Transverse colon (tissue), 4 donors: ENCODE measurements around the gene FGD5. TPM values are rescaled to one million over a fixed set of nuclear protein-coding genes. Genes with fewer than 3 reads are reported as not detected.
A peak's percentile ranks its signal among the peaks of the same experiment; 100 is the strongest.

Experiments used
- DNase-seq: peaks from one replicate; pipeline ENCODE4 v3.0.0-alpha.2; 2019
- H3K27ac ChIP-seq, 4 donors: fragments of 200-600 bp; sonication (generic); 2 replicates each; pipeline ENCODE4 v1.5.1; 2016 to 2018; ENCODE audit warnings: inconsistent platforms in 4 of 4
- H3K27me3 ChIP-seq: fragments of 200-600 bp; sonication (generic); 2 replicates; pipeline ENCODE4 v1.5.1; 2017; ENCODE audit warnings: inconsistent platforms
- H3K36me3 ChIP-seq, 4 donors: fragments of 200-600 bp; sonication (generic); 2 replicates each; pipeline ENCODE4 v1.5.1; 2017 to 2019; ENCODE audit warnings: inconsistent platforms in 4 of 4
- H3K4me1 ChIP-seq, 4 donors: fragments of 200-600 bp; sonication (generic); 2 replicates each; pipeline ENCODE4 v1.5.1; 2017 to 2020; ENCODE audit warnings: inconsistent platforms in 4 of 4
- H3K4me3 ChIP-seq, 4 donors: fragments of 200-600 bp; sonication (generic); 1 replicate in 1 of 4; 2 replicates in 3 of 4; pipeline versions ENCODE4 v1.5.1 to v1.6.1; 2017 to 2019; ENCODE audit warnings: inconsistent platforms in 4 of 4
- H3K9me3 ChIP-seq, 2 donors: fragments of 200-600 bp; sonication (generic); 2 replicates each; pipeline ENCODE4 v1.5.1; 2017 to 2019; ENCODE audit warnings: inconsistent platforms in 2 of 2
- EP300 ChIP-seq: sonication (generic); formaldehyde crosslinking; IDR thresholded peaks from one replicate; pipeline ENCODE4 v1.6.1; 2017; ENCODE audit warnings: antibody characterized with exemption, low read depth
- POLR2A ChIP-seq: fragments of 450-650 bp; IDR thresholded peaks from one replicate; pipeline ENCODE4 v1.6.1; 2016; ENCODE audit warnings: antibody characterized with exemption, mild to moderate bottlenecking, moderate library complexity
- POLR2AphosphoS5 ChIP-seq, 3 donors: sonication (generic); formaldehyde crosslinking; IDR thresholded peaks; one replicate each; pipeline ENCODE4 v1.6.1; 2016; ENCODE audit warnings: antibody characterized with exemption in 3 of 3
- WGBS, 2 donors: methylation state at CpG; one replicate each; pipeline ENCODE4 v1.1.5; 2018; ENCODE audit warnings: low coverage in 1 of 2; 5-methylcytosine and 5-hydroxymethylcytosine counted together
- in situ Hi-C, 4 donors: fragments of 200-750 bp; cut with MboI; loops; one replicate each; pipeline versions ENCODE4 v1.15.0 to v1.15.1; 2017; ENCODE audit warnings: low sequenced_read_pairs in 3 of 4, low pct_ligation_motif_present in 1 of 4, low pct_unique_long_range_greater_than_20kb in 1 of 4
- intact Hi-C: fragments of 100-400 bp; cut with DNase I; formaldehyde crosslinking; loops from one replicate; pipeline ENCODE4 v1.15.1; 2023; ENCODE audit warnings: low total_unique reads
- total RNA-seq, 4 donors: library from RNA; depleted of rRNA; stranded (reverse); fragments of >200 nt; gene quantifications; one replicate each; pipeline ENCODE4 v1.1.0, GENCODE V29; 2016
- TF ChIP-seq, protein P1 (sequence below), 5 experiments: fragments of 200-600 bp in 3 of 5; fragments of 450-650 bp in 2 of 5; sonication (generic) in 3 of 5; IDR thresholded peaks; 1 replicate in 2 of 5; 2 replicates in 3 of 5; pipeline ENCODE4 v1.5.1; 2016 to 2017; ENCODE audit warnings: antibody characterized with exemption in 5 of 5, inconsistent platforms in 3 of 5, mild to moderate bottlenecking in 2 of 5, moderate library complexity in 1 of 5

Gene FGD5
- total RNA-seq, 4 donors from 2014 or later: 5.6 to 15.9 (median 10.2) TPM

GRCh38 chr3:14791343-14791945 is 27.3 kb upstream of the FGD5 start:
- peak; percentile 74 for DNase-seq
- H3K27ac ChIP-seq: no peak overlapping the region
- no peak overlapping the region for H3K4me3 ChIP-seq
- no peaks in the 10 kb centered on the region for H3K36me3 ChIP-seq
- H3K9me3 ChIP-seq: no peaks in the 10 kb centered on the region
- no peak for TF ChIP-seq POLR2AphosphoS5 (IDR thresholded peaks at IDR 0.05)
- TF ChIP-seq, protein P1, sequence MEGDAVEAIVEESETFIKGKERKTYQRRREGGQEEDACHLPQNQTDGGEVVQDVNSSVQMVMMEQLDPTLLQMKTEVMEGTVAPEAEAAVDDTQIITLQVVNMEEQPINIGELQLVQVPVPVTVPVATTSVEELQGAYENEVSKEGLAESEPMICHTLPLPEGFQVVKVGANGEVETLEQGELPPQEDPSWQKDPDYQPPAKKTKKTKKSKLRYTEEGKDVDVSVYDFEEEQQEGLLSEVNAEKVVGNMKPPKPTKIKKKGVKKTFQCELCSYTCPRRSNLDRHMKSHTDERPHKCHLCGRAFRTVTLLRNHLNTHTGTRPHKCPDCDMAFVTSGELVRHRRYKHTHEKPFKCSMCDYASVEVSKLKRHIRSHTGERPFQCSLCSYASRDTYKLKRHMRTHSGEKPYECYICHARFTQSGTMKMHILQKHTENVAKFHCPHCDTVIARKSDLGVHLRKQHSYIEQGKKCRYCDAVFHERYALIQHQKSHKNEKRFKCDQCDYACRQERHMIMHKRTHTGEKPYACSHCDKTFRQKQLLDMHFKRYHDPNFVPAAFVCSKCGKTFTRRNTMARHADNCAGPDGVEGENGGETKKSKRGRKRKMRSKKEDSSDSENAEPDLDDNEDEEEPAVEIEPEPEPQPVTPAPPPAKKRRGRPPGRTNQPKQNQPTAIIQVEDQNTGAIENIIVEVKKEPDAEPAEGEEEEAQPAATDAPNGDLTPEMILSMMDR (IDR thresholded peaks at IDR 0.05): peak; percentile 54 to 75 (median 68)
- no peaks in the 10 kb centered on the region for H3K27me3 ChIP-seq
- intact Hi-C loops: no loop called here
- in situ Hi-C loops: loop anchor here in 2 of 4 donors (10.0 kb wide), 2 partner anchors 123 to 133 kb away; no protein-coding TSS in a partner anchor
- WGBS, 2 donors: 34% methylated on average over 15 of the region's 15 CpGs; no CpG with 5 or more reads in 1 of the 2 donors
- H3K4me1 ChIP-seq: no peaks in the 10 kb centered on the region

DNA sequence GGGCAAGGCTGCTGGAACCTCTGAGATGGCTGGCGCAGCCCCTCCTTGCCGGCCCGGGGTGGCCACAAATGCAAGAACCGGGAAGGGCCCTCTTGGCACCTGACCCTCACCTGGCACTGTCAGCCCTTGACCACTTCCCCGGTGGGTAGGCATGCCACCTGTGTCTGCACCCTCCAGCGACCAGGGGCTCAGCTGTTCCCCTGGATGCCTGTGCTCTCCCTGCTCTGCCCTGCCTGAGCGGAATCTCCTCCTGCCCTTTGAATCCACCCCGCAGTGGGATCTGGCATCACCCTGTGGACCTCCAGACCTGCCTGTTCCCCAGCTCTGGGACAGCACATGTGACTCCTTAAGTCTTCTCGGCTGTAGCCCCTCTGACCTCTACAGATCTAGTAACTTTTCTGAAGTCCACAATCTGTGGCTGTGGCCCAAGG is 26.1 kb upstream of the FGD5 start:
- TF ChIP-seq, protein P1 (IDR thresholded peaks at IDR 0.05): no peak
- no peak for TF ChIP-seq POLR2AphosphoS5 (IDR thresholded peaks at IDR 0.05)
- no peak for TF ChIP-seq EP300
- Histone ChIP-seq H3K4me1 (no peaks in the 10 kb centered on the region), H3K27me3 (no peaks in the 10 kb centered on the region), H3K9me3 (no peaks in the 10 kb centered on the region), H3K36me3 (no peaks in the 10 kb centered on the region), H3K27ac (peak overlapping the region in 3 of 4 donors; percentile 16 to 29 (median 22)), H3K4me3 (no peak overlapping the region)
- 81% methylated on average over 5 of the region's 9 CpGs; no CpG with 5 or more reads in 1 of the 2 donors for WGBS, 2 donors
- intact Hi-C loops: no loop called here
- no peak for DNase-seq
- in situ Hi-C loops: loop anchor here in 2 of 4 donors (10.0 kb wide), 2 partner anchors 122 to 132 kb away; no protein-coding TSS in a partner anchor

DNA sequence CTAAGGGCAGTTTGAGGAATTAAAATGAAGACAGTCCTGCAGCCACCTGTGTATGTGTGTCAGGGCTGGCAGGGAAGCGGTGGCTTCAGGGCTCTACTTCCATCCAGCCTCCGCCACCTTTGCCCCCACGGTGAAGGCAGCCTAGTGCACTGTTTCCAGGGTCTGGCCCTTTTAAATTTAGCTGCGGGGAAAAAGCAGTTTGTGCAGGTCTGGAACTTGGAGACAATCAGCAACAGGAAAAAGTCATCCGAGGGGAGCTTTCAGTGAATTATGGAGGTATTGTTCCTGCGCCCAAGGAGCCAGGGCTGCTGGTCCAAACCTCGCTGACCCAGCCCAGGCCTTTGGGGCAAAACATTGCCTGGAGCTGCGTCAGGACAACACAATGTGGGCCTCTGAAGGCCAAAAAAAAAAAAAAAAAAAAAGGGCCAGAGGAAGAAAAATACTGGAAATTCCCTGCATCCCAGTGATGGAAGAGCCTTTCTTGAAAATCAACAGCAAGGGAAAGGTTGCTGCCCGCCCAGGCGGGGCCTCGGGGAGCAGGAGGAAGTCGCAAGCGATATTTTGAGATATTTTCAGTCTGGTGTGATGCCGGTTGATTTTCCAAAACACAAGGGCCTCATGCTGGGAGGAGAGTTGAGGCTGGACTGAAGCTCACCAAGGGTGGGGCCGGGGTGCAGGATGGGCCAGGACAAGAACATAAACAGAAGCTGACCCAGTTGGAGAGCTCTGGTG is 25.5 kb upstream of the FGD5 start:
- no peak for DNase-seq
- Histone ChIP-seq H3K27me3 (no peaks in the 10 kb centered on the region), H3K36me3 (no peaks in the 10 kb centered on the region), H3K4me1 (no peaks in the 10 kb centered on the region), H3K4me3 (no peak overlapping the region), H3K9me3 (no peaks in the 10 kb centered on the region), H3K27ac (peak overlapping the region; percentile 21 to 42 (median 40))
- WGBS, 2 donors: 70 to 75% methylated on average over 7 to 15 of the region's 15 CpGs
- in situ Hi-C loops: loop anchor here in 2 of 4 donors (10.0 kb wide), 2 partner anchors 122 to 132 kb away; no protein-coding TSS in a partner anchor
- intact Hi-C loops: no loop called here
- TF ChIP-seq POLR2AphosphoS5 (IDR thresholded peaks at IDR 0.05): no peak
- TF ChIP-seq EP300: no peak
- TF ChIP-seq, protein P1 (IDR thresholded peaks at IDR 0.05): no peak
- no peak for TF ChIP-seq POLR2A

GRCh38 chr3:14793858-14794234 is 24.9 kb upstream of the FGD5 start:
- H3K27ac ChIP-seq: peak overlapping the region; percentile 21 to 42 (median 40)
- no peaks in the 10 kb centered on the region for H3K9me3 ChIP-seq
- intact Hi-C loops: no loop called here
- H3K27me3 ChIP-seq: no peaks in the 10 kb centered on the region
- no peaks in the 10 kb centered on the region for H3K36me3 ChIP-seq
- TF ChIP-seq POLR2A: no peak
- TF ChIP-seq, protein P1 (IDR thresholded peaks at IDR 0.05): no peak
- no peak for TF ChIP-seq POLR2AphosphoS5 (IDR thresholded peaks at IDR 0.05)
- TF ChIP-seq EP300: no peak
- 75% methylated on average over 5 of the region's 5 CpGs; no CpG with 5 or more reads in 1 of the 2 donors for WGBS, 2 donors
- no peak overlapping the region for H3K4me3 ChIP-seq
- in situ Hi-C loops: loop anchor here in 2 of 4 donors (10.0 kb wide), 2 partner anchors 121 to 131 kb away; no protein-coding TSS in a partner anchor
- no peak for DNase-seq
- peaks cover 0 to under 1% (median 0%) of the 10 kb centered on the region in 4 donors for H3K4me1 ChIP-seq
